ENCODE results near the gene ELAVL1. TPM values are rescaled to one million over a fixed set of nuclear protein-coding genes. Genes with fewer than 3 reads are reported as not detected.

The ELAVL1 gene
- polyA plus RNA-seq, 3 donors, result 75.1 to 92.8 (median 81.6) TPM

- no peak for DNase-seq (ENCODE audit: low read depth in 3 of 3, low spot score in 2 of 3)
These were observed 90.0 kb downstream of the ELAVL1 start for GRCh38 chr19:7915250-7916102.

DNA sequence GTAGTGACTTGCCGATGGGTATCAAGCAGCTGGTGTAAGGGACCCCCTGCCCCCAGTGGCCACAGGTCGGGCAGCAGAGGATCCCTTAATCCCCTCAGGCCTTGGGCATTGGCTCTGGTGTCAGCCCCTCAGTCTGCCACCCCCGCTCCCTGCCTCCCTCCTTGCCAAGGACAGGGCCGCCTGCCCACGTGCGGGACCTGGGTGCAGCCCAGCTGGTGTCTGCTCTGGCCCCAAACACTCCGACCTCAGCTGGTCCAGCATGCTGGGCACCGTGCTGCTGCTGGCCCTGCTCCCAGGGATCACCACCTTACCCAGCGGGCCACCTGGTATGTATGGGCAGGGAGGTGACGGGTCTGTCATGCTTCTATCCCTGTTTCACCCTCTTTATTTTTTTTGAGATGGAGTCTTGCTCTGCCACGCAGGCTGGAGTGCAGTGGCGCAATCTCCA, 90.8 kb downstream of the ELAVL1 start, which contains the start of gene TGFBR3L:
Gene TGFBR3L, plus strand, starts transcription at position 233 of the 448 bp plus-strand sequence.
- no peak for DNase-seq (ENCODE audit: low read depth in 3 of 3, low spot score in 2 of 3)

GRCh38 chr19:7914099-7914498, 91.3 kb downstream of the ELAVL1 start:
- no peak for DNase-seq (ENCODE audit: low read depth in 3 of 3, low spot score in 2 of 3)

DNA sequence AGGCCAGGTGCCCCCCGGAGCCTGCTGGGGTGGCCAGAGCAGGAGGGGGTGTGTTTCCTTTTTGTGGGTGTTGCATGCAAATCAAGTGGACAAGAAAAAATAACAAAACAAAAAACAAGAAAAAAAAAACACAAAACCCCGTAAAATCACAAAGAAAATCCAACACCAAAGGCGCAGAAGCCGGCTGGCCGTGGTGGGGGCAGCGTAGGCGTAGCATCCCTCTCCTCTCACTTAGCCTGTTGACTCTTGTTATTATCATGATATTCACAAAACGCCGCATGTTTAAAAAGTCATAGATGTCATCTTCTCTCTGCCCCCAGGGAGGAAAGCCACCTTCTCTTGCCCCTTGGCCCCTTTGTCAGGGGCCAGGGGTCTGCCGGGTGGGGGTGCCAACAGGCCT, 91.8 kb downstream of the ELAVL1 start:
- no peak for DNase-seq (ENCODE audit: low read depth in 3 of 3, low spot score in 2 of 3)

DNA sequence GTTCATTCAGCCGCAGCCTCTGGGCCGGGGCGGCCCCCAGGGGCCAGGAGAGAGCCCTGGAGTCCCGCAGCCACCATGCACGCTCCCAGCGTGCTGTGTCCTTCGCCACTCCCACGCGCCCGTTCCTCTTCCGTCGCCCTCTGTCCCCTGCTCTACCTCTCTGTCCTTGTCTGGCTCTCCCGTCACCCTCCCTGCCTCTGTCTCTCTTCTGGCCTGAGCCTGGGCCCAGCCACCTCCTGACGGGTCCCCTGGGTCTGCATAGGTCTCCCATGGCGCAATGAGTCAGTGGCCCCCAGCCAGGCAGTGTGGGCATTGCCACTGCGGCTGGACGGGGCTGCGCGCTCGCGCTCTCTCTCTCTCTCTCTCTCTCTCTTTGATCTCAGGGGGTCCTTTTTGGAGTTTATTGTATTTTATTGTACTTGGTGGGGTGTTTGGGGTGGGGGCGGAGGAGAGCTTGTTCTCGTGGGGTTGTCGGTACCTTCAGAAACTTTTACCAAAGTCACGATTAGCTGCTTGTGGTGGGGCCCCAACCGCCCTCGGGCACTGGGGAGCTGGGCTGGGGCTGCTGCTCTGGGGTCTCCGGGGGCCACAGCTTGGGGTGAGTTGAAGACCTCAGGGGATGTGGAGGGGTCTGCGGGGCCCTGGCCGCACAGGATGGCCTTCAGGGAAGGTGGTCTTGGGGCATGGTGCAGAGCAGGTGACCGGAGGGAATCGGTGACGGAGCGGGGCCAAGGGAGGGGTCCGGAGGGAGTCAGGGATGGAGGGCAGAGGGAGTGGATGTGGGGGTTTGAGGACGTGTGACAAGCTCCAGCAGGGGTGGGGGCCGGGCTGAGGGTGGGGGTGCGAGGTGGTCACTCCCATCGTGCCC, 92.5 kb downstream of the ELAVL1 start:
- DNase-seq (ENCODE audit: low read depth in 3 of 3, low spot score in 2 of 3), result no peak

GRCh38 chr19:7912144-7912696, 93.2 kb downstream of the ELAVL1 start:
- DNase-seq (ENCODE audit: low read depth in 3 of 3, low spot score in 2 of 3), result no peak

GRCh38 chr19:7911508-7912143, 93.8 kb downstream of the ELAVL1 start:
- no peak for DNase-seq (ENCODE audit: low read depth in 3 of 3, low spot score in 2 of 3)

- DNase-seq (ENCODE audit: low read depth in 3 of 3, low spot score in 2 of 3), result no peak
These were observed 94.9 kb downstream of the ELAVL1 start for GRCh38 chr19:7910321-7911161.

DNA sequence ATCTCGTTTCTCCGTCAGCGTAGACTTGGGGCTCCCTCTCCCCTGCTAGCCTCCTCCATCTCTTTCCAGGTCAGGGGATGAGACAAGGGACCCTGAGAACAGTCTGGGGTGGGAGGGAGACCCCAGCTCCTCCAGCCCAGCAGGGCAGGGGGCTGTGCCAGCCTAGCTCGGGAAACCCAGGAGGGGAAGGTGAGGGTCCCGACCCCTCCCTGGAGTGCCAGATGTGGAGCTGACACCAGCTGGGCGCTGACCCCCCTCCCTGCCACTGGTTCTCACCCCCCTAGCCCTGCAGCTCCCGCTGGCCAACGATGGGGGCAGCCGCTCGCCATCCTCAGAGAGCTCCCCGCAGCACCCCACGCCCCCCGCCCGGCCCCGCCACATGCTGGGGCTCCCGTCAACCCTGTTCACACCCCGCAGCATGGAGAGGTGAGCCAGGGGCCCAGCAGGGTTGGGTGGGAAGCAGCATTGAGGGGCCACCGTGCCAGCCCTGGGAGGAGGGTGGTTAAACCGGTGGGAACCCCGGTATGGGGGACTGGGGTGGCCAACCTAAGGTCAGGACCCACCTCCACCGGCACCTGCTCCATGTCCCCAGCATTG, 95.9 kb downstream of the ELAVL1 start:
- DNase-seq (ENCODE audit: low read depth in 3 of 3, low spot score in 2 of 3), result no peak

- no peak for DNase-seq (ENCODE audit: low read depth in 3 of 3, low spot score in 2 of 3)
These were observed 96.5 kb downstream of the ELAVL1 start for GRCh38 chr19:7908742-7909461.

Other genes with a start within 250 kb of the ELAVL1 start
- gene CLEC4M, start 242.4 kb downstream of the ELAVL1 start, polyA plus RNA-seq (ENCODE audit: insufficient read length in 3 of 3), result 1 to 10 TPM; 2.0 to 4.2 (median 2.1) TPM
- gene EVI5L, start 175.4 kb downstream of the ELAVL1 start, polyA plus RNA-seq (ENCODE audit: insufficient read length in 3 of 3), result 10 to 100 TPM; 14.1 to 17.9 (median 15.5) TPM
- 1 to 10 TPM; 4.2 to 4.5 (median 4.3) TPM for gene PRR36, start 131.3 kb downstream of the ELAVL1 start, polyA plus RNA-seq (ENCODE audit: insufficient read length in 3 of 3)
- 1 to 10 TPM; 1.9 to 2.4 (median 2.3) TPM for gene LRRC8E, start 117.1 kb downstream of the ELAVL1 start, polyA plus RNA-seq (ENCODE audit: insufficient read length in 3 of 3)
- gene MAP2K7, start 101.8 kb downstream of the ELAVL1 start, polyA plus RNA-seq (ENCODE audit: insufficient read length in 3 of 3), result 10 to 100 TPM; 21.5 to 27.5 (median 27.0) TPM
- under 1 TPM; 0.12 to 0.45 (median 0.32) TPM for gene TGFBR3L, start 90.8 kb downstream of the ELAVL1 start, polyA plus RNA-seq (ENCODE audit: insufficient read length in 3 of 3)
- 10 to 100 TPM; 11.3 to 13.3 (median 12.4) TPM for gene SNAPC2, start 85.3 kb downstream of the ELAVL1 start, polyA plus RNA-seq (ENCODE audit: insufficient read length in 3 of 3)
- 10 to 100 TPM in 2 of 3 donors, 1 to 10 TPM in 1; 10.0 to 16.1 (median 11.5) TPM for gene CTXN1, start 79.5 kb downstream of the ELAVL1 start, polyA plus RNA-seq (ENCODE audit: insufficient read length in 3 of 3)
- gene TIMM44, start 62.0 kb downstream of the ELAVL1 start, polyA plus RNA-seq (ENCODE audit: insufficient read length in 3 of 3), result 10 to 100 TPM; 34.3 to 38.2 (median 38.1) TPM
- gene CCL25, start 47.1 kb upstream of the ELAVL1 start, polyA plus RNA-seq (ENCODE audit: insufficient read length in 3 of 3), result under 1 TPM in 2 of 3 donors, not detected in 1; 0.22 to 0.24 TPM
- gene FBN3, start 144.0 kb upstream of the ELAVL1 start, polyA plus RNA-seq (ENCODE audit: insufficient read length in 3 of 3), result 10 to 100 TPM; 29.8 to 33.9 (median 31.6) TPM
- gene CERS4, start 203.7 kb upstream of the ELAVL1 start, polyA plus RNA-seq (ENCODE audit: insufficient read length in 3 of 3), result 10 to 100 TPM; 32.0 to 41.4 (median 38.7) TPM

Measured in right renal cortex interstitium (tissue), 3 donors.